GM19467 (cell line): ENCODE measurements around the gene KCTD5.

ENCODE experiments used
- ATAC-seq: cut with Tn5 transposase; IDR thresholded peaks from one replicate; pipeline ENCODE4 v1.9.1; 2021; ENCODE audit warnings: mild to moderate bottlenecking, moderate library complexity; ENCODE audit not compliant: unreplicated experiment

The KCTD5 gene

GRCh38 chr16:2748757-2749455 is 66.6 kb downstream of the KCTD5 start:
- no peak for ATAC-seq

GRCh38 chr16:2749476-2749875 is 67.2 kb downstream of the KCTD5 start:
- no peak for ATAC-seq

- ATAC-seq, result no peak
Observed at GRCh38 chr16:2749936-2750335, 67.6 kb downstream of the KCTD5 start.

- ATAC-seq, result no peak
Observed at GRCh38 chr16:2751577-2752034, 69.3 kb downstream of the KCTD5 start.

- ATAC-seq, result peak; percentile 76
Observed at GRCh38 chr16:2752035-2752849, 69.9 kb downstream of the KCTD5 start, which contains the start of gene SRRM2. SRRM2 (plus strand) TSS chr16:2752638; CDS start chr16:2756365, 3,727 bp downstream.

GRCh38 chr16:2752850-2753732 is 70.8 kb downstream of the KCTD5 start:
- peak; percentile 37 for ATAC-seq

- no peak for ATAC-seq
Observed at GRCh38 chr16:2753733-2754020, 71.4 kb downstream of the KCTD5 start.

GRCh38 chr16:2755158-2755557 is 72.8 kb downstream of the KCTD5 start:
- no peak for ATAC-seq

- ATAC-seq, result no peak
Observed at GRCh38 chr16:2756288-2757015, 74.1 kb downstream of the KCTD5 start.

GRCh38 chr16:2757344-2757743 is 75.0 kb downstream of the KCTD5 start:
- ATAC-seq, result no peak
